Ureter (tissue), 1 donor: ENCODE data around the gene GSTO1. TPM values are rescaled to one million over a fixed set of nuclear protein-coding genes. Genes with fewer than 3 reads are reported as not detected.
A peak's percentile ranks its signal among the peaks of the same experiment; 100 is the strongest.

Experiments used
- DNase-seq: peaks from one replicate; pipeline ENCODE4 v3.0.0-alpha.2; 2020; ENCODE audit warnings: low spot score
- total RNA-seq: library from RNA; stranded (reverse); gene quantifications from one replicate; pipeline ENCODE4 v1.2.4, GENCODE V29; 2023
- donor health status: DM: yes; HTN: yes; CAD: no.

GSTO1 gene
- total RNA-seq, 1 donor from 2014 or later, result 79.4 TPM

DNA sequence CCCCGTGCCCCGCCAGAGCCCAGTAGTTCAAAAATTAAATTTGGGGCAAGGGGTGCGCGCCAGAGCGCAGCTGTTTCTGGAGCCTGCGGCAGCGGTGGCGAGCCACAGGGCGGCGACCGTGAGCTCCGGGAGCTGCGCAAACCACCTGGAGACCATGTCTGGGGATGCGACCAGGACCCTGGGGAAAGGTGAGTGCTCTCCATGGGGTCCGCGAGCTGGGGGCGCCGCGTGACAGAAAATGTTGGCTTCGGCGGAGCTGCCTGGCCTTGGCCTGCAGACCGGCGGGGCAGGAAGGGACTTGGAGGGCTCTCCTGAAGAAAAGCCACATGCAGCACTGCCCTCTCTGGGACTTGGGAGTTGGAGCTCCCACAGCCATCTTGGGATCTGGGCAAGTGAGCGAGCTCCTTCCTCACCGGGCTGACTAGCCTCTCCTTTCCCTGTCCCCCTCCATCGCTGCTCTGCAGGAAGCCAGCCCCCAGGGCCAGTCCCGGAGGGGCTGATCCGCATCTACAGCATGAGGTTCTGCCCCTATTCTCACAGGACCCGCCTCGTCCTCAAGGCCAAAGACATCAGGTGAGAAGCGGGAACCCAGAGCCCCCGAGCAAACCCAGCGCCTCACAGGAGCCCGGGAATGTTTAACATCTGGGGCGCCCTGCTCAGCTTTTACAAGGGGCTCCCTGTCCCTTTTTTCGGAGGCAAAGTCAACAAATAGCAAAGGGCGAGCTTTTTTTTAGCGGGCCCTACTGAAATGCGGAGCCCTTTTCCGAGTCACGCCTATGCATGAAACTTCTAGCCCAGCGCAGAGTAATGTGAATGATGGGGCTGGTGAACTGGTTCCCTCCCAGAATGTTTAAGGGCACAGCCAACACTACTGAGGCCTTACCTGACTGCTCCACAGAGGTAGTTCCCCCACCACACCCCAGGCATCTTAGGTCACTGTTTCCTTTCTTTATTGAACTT lies 20.4 kb downstream of the GSTO1 start:
- peak; percentile 61 for DNase-seq

DNA sequence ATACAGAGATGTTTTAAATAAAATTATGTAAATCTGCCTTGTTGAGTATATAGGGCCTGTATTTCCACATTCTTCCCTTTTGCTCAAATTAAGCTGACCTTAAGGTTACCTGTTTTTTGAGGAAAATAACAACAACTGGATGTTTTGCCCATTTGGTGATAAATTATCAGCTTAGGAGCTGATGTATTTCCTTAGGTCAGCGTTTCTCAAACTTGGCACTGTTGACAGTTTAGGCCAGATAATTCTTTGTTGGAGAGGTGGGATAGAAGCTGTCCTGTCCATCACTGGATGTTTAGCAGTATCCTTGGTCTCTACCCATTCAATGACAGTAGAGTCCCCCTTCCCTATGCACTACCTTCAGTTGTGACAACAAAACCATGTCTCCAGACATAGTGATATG lies 21.5 kb downstream of the GSTO1 start:
- no peak for DNase-seq

DNA sequence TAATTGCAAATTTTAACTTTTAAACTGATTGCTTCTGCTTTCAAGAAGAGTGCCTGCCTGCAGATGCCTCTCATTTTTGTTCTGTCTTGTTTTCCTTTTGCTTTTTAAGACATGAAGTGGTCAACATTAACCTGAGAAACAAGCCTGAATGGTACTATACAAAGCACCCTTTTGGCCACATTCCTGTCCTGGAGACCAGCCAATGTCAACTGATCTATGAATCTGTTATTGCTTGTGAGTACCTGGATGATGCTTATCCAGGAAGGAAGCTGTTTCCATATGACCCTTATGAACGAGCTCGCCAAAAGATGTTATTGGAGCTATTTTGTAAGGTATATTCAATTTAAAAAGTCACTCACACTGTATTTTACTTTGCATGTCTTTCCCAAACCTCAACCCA lies 23.1 kb downstream of the GSTO1 start:
- DNase-seq, result no peak

DNA sequence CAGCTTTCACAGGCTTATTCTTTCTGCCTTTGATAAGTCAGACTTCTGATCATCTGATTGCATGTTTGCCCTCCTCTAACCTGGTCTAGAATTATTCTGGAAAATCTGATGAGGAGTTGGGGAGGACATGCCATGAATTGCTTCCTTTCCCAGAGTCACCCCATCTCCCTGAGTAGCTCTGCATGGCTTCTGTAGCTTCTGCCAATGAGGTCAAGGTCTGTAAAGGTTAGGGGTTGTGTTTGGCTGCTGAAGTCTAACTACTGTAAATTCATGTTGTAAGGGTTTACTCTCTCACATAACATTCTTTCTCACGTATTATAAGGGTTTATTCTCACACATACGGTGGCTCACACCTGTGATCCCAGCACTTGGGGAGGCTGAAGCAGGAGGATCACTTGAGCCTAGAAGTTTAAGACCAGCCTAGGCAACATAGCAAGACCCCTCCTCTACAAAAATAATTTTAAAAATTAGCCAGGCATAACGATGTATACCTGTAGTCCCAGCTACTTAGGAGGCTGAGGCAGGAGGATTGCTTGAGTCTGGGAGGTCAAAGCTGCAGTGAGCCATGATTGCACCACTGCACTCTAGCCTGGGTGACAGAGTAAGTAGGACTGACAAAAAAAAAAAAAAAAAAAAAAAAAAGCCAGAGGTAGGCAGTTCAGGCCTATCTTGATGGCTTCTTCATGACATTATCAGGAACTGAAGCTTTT lies 25.0 kb downstream of the GSTO1 start:
- no peak for DNase-seq

DNA sequence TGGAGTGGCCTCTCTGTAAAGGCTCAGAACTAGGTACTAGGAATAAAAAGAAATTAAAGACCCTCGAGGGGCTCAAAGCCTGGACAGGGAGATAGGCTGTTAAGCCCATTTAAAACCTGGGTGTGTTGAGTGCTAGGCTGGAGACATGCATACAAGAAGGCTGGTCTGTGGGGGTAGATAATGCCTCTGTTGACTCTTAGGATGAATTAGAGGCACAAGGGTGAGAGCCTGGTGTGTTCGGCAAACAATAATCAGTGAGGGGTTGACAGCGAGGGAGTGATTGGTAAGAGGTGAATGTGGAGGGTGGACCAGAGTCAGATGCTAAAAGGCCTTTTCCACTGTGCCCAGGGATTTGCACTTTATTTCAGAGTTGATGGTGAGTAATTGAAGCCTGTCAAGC lies 27.0 kb downstream of the GSTO1 start:
- no peak for DNase-seq

DNA sequence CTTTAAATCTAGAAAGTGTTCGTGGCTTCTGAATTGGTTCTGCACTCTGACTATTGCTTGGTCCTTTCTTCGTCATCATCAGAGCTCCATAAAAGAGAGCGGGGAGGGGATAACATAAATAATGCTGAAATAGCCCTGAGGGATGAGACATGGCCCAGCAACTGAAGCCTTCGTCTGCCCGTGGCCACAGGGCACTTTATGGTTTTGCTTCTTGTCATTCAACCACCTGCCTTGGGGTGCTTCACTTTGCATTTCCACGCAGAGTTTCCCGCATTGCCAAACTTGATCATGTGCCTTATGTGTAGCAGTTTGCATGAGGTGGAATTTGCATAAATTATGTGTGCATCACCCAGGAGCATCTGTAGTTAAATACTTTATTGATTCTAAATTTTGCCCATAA lies 30.2 kb downstream of the GSTO1 start:
- no peak for DNase-seq

DNA sequence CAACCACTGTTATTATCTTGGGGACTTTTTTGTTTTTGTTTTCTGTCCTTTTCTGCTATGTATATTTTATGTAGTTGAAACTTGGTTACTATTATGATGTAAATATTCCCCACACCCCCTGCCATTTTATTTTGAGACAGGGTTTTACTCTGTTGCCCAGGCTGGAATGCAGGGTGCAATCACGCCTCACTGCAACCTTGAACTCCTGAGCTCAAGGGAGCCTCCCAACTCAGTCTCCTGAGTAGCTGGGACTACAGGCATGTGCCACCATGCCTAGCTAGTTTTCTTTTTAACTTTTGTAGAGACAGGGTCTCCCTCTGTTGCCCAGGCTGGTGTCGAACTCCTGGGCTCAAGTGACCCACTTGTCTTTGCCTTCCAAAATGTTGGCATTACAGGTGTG lies 32.2 kb downstream of the GSTO1 start:
- DNase-seq, result no peak

DNA sequence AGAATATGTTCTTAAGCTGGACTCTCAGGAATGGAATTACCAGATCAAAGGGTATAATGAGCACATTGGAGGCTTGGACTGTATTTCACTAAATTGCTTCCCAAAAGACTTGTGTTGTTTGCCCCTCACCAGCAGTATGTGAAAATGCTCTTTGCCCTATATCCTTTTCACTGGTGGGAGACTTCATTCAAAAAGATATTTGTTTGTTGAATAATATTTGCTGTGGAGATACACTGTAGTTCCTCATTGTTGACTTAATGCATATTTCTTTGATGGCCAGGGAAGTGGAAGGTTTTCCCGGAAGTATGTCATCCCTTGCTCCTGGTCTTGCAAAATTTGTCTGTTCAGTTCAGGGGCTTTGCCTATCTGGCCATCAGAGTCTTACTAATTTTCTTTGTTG lies 33.7 kb downstream of the GSTO1 start:
- DNase-seq, result no peak

DNA sequence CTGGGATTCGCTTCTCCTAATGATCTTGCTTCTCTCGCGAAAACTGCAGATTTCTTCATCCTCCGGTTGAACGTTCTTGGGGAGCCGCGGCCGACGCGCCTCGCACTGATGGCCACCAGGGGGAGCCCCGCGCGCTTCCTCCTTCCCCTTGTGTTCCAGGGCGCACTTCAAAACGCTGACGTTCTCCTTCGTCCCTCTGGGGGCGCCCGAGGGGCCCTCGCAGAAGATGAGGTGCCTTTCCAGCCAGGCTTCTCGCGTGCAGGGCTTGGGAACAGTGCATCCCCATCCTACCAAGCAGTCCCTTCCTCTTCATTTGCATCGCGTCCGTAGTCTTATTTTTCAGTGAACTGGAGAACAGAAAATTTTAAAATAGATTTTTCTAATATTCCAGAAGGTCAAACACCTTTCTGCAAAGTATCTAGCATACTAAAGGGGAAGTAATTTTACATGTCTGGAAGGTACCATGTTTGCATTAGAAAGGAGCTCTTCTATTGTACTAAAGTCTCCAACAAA lies 36.8 kb downstream of the GSTO1 start:
- peak; percentile 91 for DNase-seq

DNA sequence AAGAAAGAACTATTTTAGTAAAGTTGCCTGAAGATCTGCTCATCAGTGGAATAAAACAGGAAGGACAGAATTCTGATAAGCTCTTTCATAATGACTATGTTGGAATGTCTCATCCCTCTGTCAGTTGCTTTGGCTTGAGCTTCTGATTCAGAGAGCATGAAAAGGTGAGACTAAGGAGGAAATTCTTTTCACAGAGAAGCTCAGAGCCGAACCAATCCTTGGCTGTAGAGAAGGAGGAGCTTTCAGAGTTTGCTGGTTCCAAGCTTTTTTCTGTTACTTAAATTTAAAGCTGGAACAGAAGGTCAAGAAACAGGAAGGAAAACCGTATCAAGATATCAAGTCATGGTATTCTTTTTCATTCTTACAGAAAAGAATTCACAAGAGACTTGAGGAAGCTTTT lies 38.3 kb downstream of the GSTO1 start:
- DNase-seq, result no peak

DNA sequence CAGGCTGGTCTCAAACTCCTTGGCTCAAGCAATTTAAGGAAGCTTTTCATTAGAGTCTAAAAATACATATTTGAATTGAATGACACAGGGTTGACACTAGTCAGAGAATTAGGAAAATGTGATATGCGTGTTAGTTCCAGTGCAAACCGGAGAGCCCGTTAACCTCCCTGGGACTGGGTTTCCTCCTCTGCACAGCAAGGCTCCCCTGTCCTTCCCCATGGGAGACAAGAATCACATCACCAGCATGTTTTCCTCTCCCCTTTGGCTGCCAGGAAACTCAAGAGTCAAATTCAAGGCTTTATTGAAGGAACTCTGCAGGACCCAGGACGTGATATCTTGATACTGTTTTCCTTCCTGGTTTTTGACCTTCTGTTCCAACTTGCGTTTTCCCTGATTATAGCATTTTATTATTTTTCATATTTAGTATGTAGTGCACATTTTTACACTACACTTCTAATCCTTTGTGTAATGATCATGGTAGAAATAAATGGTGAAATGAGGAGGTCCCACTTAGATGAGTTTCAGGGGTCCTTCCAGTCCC lies 39.2 kb downstream of the GSTO1 start:
- DNase-seq, result no peak

DNA sequence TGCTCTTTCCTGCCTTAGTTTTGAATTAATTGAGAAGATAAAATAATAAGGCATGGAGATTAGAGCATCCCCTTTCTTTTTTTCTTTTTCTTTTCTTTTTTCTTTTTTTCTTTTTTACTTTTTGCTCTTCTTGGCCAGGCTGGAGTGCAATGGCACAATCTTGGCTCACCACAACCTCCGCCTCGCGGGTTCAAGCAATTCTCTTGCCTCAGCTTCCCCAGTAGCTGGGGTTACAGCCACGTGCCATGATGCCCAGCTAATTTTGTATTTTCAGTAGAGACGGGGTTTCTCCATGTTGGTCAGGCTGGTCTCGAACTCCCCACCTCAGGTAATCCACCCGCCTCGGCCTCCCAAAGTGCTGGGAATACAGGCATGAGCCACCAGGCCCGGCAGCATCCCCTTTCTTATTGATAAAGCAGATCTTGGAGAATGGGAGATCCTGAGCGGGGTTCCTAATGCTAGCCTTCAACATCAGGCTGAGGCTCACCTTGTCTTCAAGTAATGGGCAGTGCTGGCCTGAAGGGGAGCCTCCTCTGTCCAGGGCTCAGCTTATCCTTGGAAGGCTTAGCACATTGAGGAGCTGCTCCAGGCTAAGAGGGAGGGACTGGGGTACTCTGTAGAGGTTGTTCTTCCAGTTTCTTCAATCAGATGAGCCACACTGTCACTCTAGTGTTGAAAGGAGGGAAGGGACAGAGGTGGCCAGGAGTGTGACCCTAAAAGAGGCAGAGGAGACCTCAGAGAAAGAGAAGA lies 42.2 kb downstream of the GSTO1 start:
- DNase-seq, result no peak

DNA sequence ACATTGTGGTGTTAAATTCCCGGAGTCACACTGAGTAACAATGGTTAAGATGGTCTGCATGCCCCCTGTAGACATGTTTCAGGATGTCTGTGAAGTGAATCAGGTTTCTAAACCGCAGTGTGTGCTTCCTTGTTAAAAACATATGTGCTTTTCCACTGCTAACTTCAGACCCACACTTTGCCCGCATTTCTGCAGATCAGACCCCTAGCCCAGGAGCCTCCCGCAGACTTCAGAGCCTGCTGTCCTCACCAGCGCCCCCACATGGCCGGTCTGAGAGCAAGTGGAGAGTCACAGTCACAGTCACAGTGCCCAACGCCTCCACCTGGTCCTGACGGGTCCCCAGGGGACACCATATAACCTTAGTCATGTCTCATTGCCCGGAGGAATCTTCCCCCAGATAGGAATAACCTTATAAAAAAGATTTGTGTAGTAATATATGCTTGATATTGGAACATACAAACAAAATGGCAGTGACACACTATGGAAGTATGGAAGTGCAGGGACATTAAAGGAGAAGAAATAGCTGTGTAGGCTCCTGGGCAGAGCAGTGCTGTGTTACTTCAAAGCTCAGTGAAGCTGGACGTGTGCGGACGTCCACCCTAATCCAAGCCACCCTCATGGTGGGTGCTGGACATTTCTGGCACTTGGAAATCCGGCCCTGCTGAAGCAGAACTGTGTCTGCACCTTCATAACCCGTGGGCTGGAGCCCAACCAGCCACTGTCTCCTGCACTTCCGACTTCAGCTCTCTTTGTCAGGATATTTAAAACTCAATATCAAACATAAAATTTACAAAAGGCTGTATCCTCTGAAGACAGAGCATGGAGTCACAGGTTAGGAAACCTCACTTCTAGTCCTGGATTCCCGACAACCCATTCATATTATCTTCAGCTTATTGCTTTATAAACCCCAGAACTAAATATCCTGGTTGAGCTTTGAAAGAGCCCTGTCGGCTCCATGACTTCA lies 43.3 kb downstream of the GSTO1 start:
- DNase-seq, result no peak

DNA sequence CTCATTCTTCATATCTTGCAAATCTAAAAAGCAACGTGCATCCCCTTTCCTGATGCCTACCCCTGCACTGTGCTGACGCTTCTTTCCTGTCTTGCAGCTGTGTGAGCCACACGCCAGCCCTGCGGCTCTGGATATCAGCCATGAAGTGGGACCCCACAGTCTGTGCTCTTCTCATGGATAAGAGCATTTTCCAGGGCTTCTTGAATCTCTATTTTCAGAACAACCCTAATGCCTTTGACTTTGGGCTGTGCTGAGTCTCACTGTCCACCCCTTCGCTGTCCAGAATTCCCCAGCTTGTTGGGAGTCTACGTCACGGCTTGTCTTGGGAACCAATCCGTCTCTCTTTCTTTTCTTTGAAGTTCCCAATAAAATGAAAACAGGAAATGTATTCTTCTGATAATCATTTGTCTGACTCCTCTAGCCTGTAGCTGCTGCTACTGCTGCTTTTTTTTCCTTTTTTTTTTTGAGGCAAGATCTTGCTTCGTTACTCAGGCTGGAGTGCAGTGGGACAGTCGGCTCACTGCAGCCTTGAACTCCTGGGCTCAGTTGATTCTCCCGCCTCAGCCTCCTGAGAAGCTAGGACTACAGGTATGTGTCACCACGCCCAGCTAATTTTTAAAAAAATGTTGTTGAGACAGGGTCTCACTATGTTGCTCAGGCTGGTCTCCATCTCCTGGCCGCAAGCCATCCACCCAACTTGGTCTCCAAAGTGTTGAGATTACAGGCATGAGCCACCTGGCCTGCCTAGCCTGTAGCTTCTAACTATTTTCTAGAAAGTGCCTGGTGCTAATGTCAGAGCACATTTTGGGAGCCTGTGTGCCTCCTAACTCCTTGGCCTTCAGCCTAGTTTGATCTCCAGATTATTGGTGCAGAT lies 44.6 kb downstream of the GSTO1 start:
- no peak for DNase-seq

DNA sequence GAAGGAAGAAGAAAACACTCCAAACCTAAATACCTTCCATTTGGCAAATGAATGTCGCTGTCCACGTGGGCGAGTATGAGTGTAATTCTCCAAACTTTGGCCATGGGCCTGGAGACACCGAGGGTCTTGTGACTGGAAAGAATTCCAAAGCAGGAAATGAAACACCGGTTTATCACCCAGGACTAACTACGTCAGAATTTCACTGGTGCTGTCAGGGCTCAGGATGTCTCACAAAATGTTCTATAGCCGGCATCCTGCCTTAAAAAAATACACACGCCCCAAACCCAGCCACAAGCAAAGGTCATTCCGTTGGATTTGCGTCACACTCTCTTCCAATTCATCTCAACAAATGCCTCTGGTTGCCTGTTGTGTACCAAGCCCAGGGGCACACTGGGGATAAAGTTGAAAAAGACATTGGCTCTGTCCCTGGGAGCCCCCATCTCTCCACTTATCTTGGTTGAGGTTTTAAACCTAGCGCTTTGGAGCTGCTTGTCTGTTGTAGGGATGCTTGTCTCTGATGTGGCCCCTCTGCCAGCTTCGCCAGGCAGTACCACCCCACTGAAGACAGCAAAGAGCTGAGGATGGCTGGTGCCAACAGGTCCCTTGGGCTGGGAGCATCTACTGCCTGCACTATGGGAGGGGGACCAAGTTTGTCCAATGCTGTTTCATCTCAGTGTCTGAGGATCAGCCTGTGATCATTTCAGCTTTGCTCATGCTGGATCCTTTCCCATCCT lies 45.5 kb downstream of the GSTO1 start:
- peak; percentile 70 for DNase-seq

DNA sequence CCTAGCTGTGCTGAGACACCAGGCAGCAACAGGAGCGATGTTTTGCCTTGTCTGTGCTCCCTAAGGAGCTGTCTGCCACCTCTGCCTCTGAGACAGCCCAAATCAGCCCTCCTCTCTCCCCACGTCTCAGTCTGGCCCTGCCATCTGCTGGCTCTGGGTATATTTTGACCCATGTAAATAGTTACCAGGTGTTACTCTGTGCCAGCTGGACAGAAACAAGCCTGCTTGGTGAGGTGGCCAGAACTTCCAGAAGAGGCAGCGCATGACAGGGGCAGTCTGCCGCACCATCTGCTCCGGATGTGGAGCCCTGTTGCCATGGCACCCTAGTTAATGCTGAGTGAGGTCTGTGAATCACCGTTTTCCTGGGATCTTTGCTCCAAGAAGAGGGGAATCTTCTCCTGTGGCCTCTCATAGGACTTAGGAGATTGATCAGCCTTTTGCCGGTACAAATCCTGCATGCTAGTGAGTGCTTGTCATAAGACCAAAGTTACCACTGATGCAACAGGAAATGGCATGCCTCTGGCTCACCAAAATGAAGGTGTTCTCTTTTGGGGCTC lies 46.1 kb downstream of the GSTO1 start:
- peak; percentile 64 for DNase-seq

DNA sequence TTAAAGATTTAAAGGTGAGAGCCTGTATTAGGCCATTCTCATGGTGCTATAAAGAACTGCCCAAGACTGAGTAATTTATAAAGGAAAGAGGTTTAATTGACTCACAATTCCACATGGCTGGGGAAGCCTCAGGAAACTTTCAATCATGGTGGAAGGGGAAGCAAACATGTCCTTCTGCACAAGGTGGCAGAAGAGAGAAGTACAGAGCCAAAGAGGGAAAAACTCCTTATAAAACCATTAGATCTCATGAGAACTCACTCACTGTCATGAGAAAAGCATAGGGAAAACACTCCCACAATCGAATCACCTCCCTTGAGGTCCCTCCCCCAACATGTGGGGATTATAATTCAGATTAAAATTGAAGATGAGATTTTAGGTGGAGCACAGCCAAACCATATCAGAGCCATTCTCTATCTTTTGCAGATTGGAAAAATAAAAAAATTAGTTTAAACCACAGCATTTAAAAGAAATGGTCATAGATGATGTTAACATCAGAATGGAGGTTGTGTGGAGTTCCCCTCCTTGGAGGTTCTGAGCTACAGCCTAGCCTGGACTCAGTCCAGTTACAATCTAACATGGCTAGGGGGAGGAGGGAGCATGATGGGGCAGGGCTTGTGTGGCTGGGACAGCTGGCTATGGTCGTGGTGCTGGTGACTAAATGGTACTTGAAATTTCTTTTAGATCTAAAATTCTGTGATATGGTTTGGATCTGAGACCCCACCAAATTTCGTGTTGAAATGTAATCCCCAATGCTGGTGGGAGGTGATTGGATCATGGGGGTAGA lies 47.4 kb downstream of the GSTO1 start:
- no peak for DNase-seq
